ENCODE results near the gene ELOVL3. TPM values are rescaled to one million over a fixed set of nuclear protein-coding genes. Genes with fewer than 3 reads are reported as not detected.

ELOVL3 gene
- total and polyA plus RNA-seq, 9 of the 15 experiments (the other 6 are each of a cell fraction or from before 2014, with no cell fraction given), result 0.32 to 3.3 (median 0.87) TPM

DNA sequence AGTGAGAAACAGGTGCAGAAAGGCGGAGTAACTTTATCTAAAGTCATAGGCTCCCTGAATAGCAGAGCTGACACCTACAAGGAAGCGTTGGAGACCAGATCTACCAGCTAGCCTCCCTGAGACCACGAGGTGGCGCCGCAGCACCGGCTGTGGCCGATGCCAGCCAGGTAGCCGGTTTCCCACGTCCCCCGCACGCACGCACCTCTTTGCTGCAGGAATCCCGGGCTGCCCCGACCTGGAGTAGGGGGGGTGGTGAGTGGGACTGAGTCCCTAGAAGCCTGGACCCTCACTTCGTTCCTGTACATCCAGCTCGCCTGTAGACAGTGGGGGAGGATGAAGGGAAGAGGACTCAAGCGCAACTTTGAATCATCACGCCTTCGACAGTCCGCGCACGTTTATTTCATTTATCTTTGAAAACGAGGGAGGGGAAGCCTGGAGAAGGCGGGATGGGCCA, 3.7 kb downstream of the ELOVL3 start (continued):
- TF ChIP-seq ZNF23 (CRISPR knock-in tag; IDR thresholded peaks at IDR 0.05) (no peak), MYBL2 (IDR thresholded peaks at IDR 0.05; ENCODE audit: low read depth) (no peak), MYBL2 (CRISPR knock-in tag; IDR thresholded peaks at IDR 0.05; ENCODE audit: borderline replicate concordance) (no peak), NRF1 (conservative IDR thresholded peaks at IDR 0.05 in 1 of 2, IDR thresholded peaks at IDR 0.05 in 1 of 2) (no peak), U2AF2 (optimal IDR thresholded peaks at IDR 0.05; ENCODE audit: low read depth, low read length) (no peak), TOE1 (IDR thresholded peaks at IDR 0.05; ENCODE audit: borderline replicate concordance) (no peak), TOE1 (CRISPR knock-in tag; IDR thresholded peaks at IDR 0.05; ENCODE audit: borderline replicate concordance, low read depth) (no peak), SMARCC2 (IDR thresholded peaks at IDR 0.05; ENCODE audit: low read depth) (no peak), KDM5B (IDR thresholded peaks at IDR 0.05; ENCODE audit: insufficient replicate concordance, low read depth, low read length) (peak; percentile 12), PURB (CRISPR knock-in tag; IDR thresholded peaks at IDR 0.05; ENCODE audit: low read depth) (no peak), SIRT6 (IDR thresholded peaks at IDR 0.05; ENCODE audit: low read depth, low read length) (no peak), ATF1 (CRISPR knock-in tag; IDR thresholded peaks at IDR 0.05) (no peak), ATF1 (tag; IDR thresholded peaks at IDR 0.05) (peak; percentile 50), NFIX (CRISPR knock-in tag; IDR thresholded peaks at IDR 0.05; ENCODE audit: low read depth) (no peak), SOX6 (IDR thresholded peaks at IDR 0.05) (0 out of 2 replicates have a peak, but pooled peaks have one; percentile 16)
- TF ChIP-seq, protein P1, sequence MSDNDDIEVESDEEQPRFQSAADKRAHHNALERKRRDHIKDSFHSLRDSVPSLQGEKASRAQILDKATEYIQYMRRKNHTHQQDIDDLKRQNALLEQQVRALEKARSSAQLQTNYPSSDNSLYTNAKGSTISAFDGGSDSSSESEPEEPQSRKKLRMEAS (CRISPR knock-in tag; IDR thresholded peaks at IDR 0.05), result peak; percentile 60
- TF ChIP-seq, protein P2, sequence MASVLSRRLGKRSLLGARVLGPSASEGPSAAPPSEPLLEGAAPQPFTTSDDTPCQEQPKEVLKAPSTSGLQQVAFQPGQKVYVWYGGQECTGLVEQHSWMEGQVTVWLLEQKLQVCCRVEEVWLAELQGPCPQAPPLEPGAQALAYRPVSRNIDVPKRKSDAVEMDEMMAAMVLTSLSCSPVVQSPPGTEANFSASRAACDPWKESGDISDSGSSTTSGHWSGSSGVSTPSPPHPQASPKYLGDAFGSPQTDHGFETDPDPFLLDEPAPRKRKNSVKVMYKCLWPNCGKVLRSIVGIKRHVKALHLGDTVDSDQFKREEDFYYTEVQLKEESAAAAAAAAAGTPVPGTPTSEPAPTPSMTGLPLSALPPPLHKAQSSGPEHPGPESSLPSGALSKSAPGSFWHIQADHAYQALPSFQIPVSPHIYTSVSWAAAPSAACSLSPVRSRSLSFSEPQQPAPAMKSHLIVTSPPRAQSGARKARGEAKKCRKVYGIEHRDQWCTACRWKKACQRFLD (CRISPR knock-in tag; IDR thresholded peaks at IDR 0.05), result no peak
- TF ChIP-seq, protein P3, sequence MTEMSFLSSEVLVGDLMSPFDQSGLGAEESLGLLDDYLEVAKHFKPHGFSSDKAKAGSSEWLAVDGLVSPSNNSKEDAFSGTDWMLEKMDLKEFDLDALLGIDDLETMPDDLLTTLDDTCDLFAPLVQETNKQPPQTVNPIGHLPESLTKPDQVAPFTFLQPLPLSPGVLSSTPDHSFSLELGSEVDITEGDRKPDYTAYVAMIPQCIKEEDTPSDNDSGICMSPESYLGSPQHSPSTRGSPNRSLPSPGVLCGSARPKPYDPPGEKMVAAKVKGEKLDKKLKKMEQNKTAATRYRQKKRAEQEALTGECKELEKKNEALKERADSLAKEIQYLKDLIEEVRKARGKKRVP (CRISPR knock-in tag; IDR thresholded peaks at IDR 0.05), result no peak
- TF ChIP-seq, protein P4, sequence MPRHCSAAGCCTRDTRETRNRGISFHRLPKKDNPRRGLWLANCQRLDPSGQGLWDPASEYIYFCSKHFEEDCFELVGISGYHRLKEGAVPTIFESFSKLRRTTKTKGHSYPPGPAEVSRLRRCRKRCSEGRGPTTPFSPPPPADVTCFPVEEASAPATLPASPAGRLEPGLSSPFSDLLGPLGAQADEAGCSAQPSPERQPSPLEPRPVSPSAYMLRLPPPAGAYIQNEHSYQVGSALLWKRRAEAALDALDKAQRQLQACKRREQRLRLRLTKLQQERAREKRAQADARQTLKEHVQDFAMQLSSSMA (CRISPR knock-in tag; IDR thresholded peaks at IDR 0.05), result no peak
- TF ChIP-seq, protein P5, sequence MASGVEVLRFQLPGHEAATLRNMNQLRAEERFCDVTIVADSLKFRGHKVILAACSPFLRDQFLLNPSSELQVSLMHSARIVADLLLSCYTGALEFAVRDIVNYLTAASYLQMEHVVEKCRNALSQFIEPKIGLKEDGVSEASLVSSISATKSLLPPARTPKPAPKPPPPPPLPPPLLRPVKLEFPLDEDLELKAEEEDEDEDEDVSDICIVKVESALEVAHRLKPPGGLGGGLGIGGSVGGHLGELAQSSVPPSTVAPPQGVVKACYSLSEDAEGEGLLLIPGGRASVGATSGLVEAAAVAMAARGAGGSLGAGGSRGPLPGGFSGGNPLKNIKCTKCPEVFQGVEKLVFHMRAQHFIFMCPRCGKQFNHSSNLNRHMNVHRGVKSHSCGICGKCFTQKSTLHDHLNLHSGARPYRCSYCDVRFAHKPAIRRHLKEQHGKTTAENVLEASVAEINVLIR (CRISPR knock-in tag; IDR thresholded peaks at IDR 0.05), result no peak
- TF ChIP-seq, protein P6, sequence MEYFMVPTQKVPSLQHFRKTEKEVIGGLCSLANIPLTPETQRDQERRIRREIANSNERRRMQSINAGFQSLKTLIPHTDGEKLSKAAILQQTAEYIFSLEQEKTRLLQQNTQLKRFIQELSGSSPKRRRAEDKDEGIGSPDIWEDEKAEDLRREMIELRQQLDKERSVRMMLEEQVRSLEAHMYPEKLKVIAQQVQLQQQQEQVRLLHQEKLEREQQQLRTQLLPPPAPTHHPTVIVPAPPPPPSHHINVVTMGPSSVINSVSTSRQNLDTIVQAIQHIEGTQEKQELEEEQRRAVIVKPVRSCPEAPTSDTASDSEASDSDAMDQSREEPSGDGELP (CRISPR knock-in tag; IDR thresholded peaks at IDR 0.05; ENCODE audit: borderline replicate concordance), result peak; percentile 46; the same call in 1 of the 2 replicates
- TF ChIP-seq, protein P7, sequence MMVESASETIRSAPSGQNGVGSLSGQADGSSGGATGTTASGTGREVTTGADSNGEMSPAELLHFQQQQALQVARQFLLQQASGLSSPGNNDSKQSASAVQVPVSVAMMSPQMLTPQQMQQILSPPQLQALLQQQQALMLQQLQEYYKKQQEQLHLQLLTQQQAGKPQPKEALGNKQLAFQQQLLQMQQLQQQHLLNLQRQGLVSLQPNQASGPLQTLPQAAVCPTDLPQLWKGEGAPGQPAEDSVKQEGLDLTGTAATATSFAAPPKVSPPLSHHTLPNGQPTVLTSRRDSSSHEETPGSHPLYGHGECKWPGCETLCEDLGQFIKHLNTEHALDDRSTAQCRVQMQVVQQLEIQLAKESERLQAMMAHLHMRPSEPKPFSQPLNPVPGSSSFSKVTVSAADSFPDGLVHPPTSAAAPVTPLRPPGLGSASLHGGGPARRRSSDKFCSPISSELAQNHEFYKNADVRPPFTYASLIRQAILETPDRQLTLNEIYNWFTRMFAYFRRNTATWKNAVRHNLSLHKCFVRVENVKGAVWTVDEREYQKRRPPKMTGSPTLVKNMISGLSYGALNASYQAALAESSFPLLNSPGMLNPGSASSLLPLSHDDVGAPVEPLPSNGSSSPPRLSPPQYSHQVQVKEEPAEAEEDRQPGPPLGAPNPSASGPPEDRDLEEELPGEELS (CRISPR knock-in tag; IDR thresholded peaks at IDR 0.05; ENCODE audit: borderline replicate concordance), result no peak

Measured in K562 (cell line).